Endothelial cell (in vitro differentiated cells): ENCODE data around the gene CACNA1C. TPM values are rescaled to one million over a fixed set of nuclear protein-coding genes. Genes with fewer than 3 reads are reported as not detected.

Source experiments
- DNase-seq: peaks from one replicate; pipeline ENCODE4 v3.0.0; 2021; ENCODE audit warnings: low spot score
- H3K27ac Mint-ChIP-seq: one replicate; pipeline ENCODE4 v1.8.0; 2021; ENCODE audit warnings: mixed read lengths, inconsistent platforms; ENCODE audit not compliant: unreplicated experiment
- H3K27me3 Mint-ChIP-seq: one replicate; pipeline ENCODE4 v1.8.0; 2021; ENCODE audit warnings: mild to moderate bottlenecking, moderate library complexity, mixed read lengths, inconsistent platforms; ENCODE audit not compliant: unreplicated experiment
- H3K36me3 Mint-ChIP-seq: one replicate; pipeline ENCODE4 v1.8.0; 2021; ENCODE audit warnings: mild to moderate bottlenecking, low read depth, mixed read lengths, inconsistent platforms; ENCODE audit not compliant: unreplicated experiment
- H3K4me1 Mint-ChIP-seq: one replicate; pipeline ENCODE4 v1.8.0; 2021; ENCODE audit warnings: mild to moderate bottlenecking, mixed read lengths, inconsistent platforms; ENCODE audit not compliant: unreplicated experiment
- H3K4me3 Mint-ChIP-seq: one replicate; pipeline ENCODE4 v1.8.0; 2021; ENCODE audit warnings: mild to moderate bottlenecking, mixed read lengths, inconsistent platforms; ENCODE audit not compliant: unreplicated experiment
- H3K9me3 Mint-ChIP-seq: one replicate; pipeline ENCODE4 v1.8.0; 2021; ENCODE audit warnings: mixed read lengths, inconsistent platforms; ENCODE audit not compliant: unreplicated experiment
- total RNA-seq: library from RNA; stranded (reverse); fragmentation: NEBNext Ultra II Directional; extraction: Animal tissue kit (Norgen Biotek cat#: 25700); gene quantifications from one replicate; pipeline ENCODE4 v1.2.1, GENCODE V29; 2021; ENCODE audit not compliant: unreplicated experiment
- TF ChIP-seq, protein P1 (sequence below): fragments of 200-600 bp; sonication (generic); IDR thresholded peaks from one replicate; pipeline ENCODE4 v1.5.0; 2021; ENCODE audit warnings: antibody characterized with exemption; ENCODE audit not compliant: unreplicated experiment

Gene CACNA1C
- total RNA-seq, 1 donor from 2014 or later: 11.1 TPM

GRCh38 chr12:2636741-2637340 is 584.1 kb downstream of the CACNA1C start:
- TF ChIP-seq, protein P1, sequence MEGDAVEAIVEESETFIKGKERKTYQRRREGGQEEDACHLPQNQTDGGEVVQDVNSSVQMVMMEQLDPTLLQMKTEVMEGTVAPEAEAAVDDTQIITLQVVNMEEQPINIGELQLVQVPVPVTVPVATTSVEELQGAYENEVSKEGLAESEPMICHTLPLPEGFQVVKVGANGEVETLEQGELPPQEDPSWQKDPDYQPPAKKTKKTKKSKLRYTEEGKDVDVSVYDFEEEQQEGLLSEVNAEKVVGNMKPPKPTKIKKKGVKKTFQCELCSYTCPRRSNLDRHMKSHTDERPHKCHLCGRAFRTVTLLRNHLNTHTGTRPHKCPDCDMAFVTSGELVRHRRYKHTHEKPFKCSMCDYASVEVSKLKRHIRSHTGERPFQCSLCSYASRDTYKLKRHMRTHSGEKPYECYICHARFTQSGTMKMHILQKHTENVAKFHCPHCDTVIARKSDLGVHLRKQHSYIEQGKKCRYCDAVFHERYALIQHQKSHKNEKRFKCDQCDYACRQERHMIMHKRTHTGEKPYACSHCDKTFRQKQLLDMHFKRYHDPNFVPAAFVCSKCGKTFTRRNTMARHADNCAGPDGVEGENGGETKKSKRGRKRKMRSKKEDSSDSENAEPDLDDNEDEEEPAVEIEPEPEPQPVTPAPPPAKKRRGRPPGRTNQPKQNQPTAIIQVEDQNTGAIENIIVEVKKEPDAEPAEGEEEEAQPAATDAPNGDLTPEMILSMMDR: no peak
- no peak overlapping the region for H3K4me3 Mint-ChIP-seq
- H3K36me3 Mint-ChIP-seq: peaks cover 9% of the 10 kb centered on the region
- peaks cover 11% of the 10 kb centered on the region for H3K27me3 Mint-ChIP-seq
- no peak for DNase-seq
- peak overlapping the region; percentile 25 for H3K27ac Mint-ChIP-seq
- H3K4me1 Mint-ChIP-seq: peaks cover 45% of the 10 kb centered on the region
- H3K9me3 Mint-ChIP-seq: no peaks in the 10 kb centered on the region

- H3K27ac Mint-ChIP-seq: no peak overlapping the region
- TF ChIP-seq, protein P1: no peak
Measured at GRCh38 chr12:2637371-2637770, 584.6 kb downstream of the CACNA1C start.

GRCh38 chr12:2638273-2639019 is 585.7 kb downstream of the CACNA1C start:
- DNase-seq: no peak
- H3K27me3 Mint-ChIP-seq: peaks cover 11% of the 10 kb centered on the region
- H3K4me3 Mint-ChIP-seq: peak overlapping the region; percentile 7
- TF ChIP-seq, protein P1: no peak
- peaks cover 9% of the 10 kb centered on the region for H3K36me3 Mint-ChIP-seq
- H3K4me1 Mint-ChIP-seq: peaks cover 58% of the 10 kb centered on the region
- H3K27ac Mint-ChIP-seq: peak overlapping the region; percentile 27
- no peaks in the 10 kb centered on the region for H3K9me3 Mint-ChIP-seq

More at GRCh38 chr12:2637371-2637770, 584.6 kb downstream of the CACNA1C start:
- peaks cover 51% of the 10 kb centered on the region for H3K4me1 Mint-ChIP-seq
- H3K4me3 Mint-ChIP-seq: no peak overlapping the region
- H3K27me3 Mint-ChIP-seq: peaks cover 11% of the 10 kb centered on the region
- no peaks in the 10 kb centered on the region for H3K9me3 Mint-ChIP-seq
- H3K36me3 Mint-ChIP-seq: peaks cover 9% of the 10 kb centered on the region
- DNase-seq: no peak

- no peaks in the 10 kb centered on the region for H3K9me3 Mint-ChIP-seq
- peaks cover 8% of the 10 kb centered on the region for H3K36me3 Mint-ChIP-seq
- peaks cover 11% of the 10 kb centered on the region for H3K27me3 Mint-ChIP-seq
- H3K4me3 Mint-ChIP-seq: no peak overlapping the region
- TF ChIP-seq, protein P1: no peak
- H3K27ac Mint-ChIP-seq: no peak overlapping the region
- DNase-seq: no peak
- H3K4me1 Mint-ChIP-seq: peaks cover 64% of the 10 kb centered on the region
Measured at GRCh38 chr12:2639020-2639298, 586.2 kb downstream of the CACNA1C start.

GRCh38 chr12:2640281-2640680 is 587.5 kb downstream of the CACNA1C start:
- H3K4me1 Mint-ChIP-seq: peaks cover 77% of the 10 kb centered on the region
- peak overlapping the region; percentile 20 for H3K27ac Mint-ChIP-seq
- TF ChIP-seq, protein P1: no peak
- H3K9me3 Mint-ChIP-seq: no peaks in the 10 kb centered on the region
- peaks cover 6% of the 10 kb centered on the region for H3K27me3 Mint-ChIP-seq
- DNase-seq: no peak
- no peak overlapping the region for H3K4me3 Mint-ChIP-seq
- peaks cover 5% of the 10 kb centered on the region for H3K36me3 Mint-ChIP-seq
